HepG2 (cell line): ENCODE results near the gene SLC36A3. TPM values are rescaled to one million over a fixed set of nuclear protein-coding genes. Genes with fewer than 3 reads are reported as not detected.

Source experiments
- ATAC-seq: fragments of 200-7000 bp; cut with Tn5 transposase; 3 replicates; pipeline ENCODE4 v1.9.1; 2020; ENCODE audit warnings: mild to moderate bottlenecking, moderate library complexity
- BruUV-seq: library from RNA; stranded (reverse); fragments of 400-500 nt; replicated peaks from 2 replicates; lab custom pipeline; 2021; lab: Mats Ljungman, UMichigan
- CTCF ChIA-PET: fragments of 300-600 bp; formaldehyde crosslinking; extraction: SDS; loops from one replicate; lab custom pipeline; 2021; ENCODE audit warnings: low total read pairs, inconsistent platforms, low intra/inter-chr PET ratio; lab: Yijun Ruan, JAX
- POLR2A ChIA-PET: fragments of 350-600 bp; sonication (Branson Sonifier 250); formaldehyde crosslinking; loops from one replicate; lab custom pipeline; 2020; ENCODE audit warnings: antibody characterized with exemption, inconsistent platforms; lab: Yijun Ruan, JAX
- DNase-seq: peaks from one replicate; pipeline ENCODE4 v3.0.0-alpha.2; 2015; ENCODE audit warnings: low spot score
- FAIRE-seq: peaks from 3 replicates; lab custom pipeline; 2011; peaks lifted over from hg19 to GRCh38; lab: Jason Lieb, UNC
- H2AFZ ChIP-seq: one replicate; pipeline ENCODE4 v1.6.1; 2011; ENCODE audit warnings: low read length, inconsistent platforms
- H3K27ac ChIP-seq: fragments of 300-600 bp; 3 replicates; pipeline ENCODE4 v1.8.0; 2011; ENCODE audit warnings: mixed run types, mild to moderate bottlenecking, mixed read lengths, low read length, inconsistent platforms; ENCODE audit not compliant: insufficient read depth; ENCODE audit errors: extremely low read length
- H3K27me3 ChIP-seq, 2 experiments: fragments of 200-600 bp in 1 of 2; 2 replicates in 1 of 2; 3 replicates in 1 of 2; pipeline versions ENCODE4 v1.6.0 to v1.8.0; 2011; ENCODE audit warnings: low read length in 2 of 2, mild to moderate bottlenecking in 2 of 2, moderate library complexity in 2 of 2, inconsistent platforms in 1 of 2; ENCODE audit not compliant: insufficient read depth in 2 of 2, control insufficient read depth in 1 of 2
- H3K36me3 ChIP-seq, 2 experiments: fragments of 200-600 bp in 1 of 2; replicated peaks in 1 of 2; 2 replicates in 1 of 2; 3 replicates in 1 of 2; pipeline versions ENCODE4 v1.5.1 to v1.8.0; 2011; ENCODE audit warnings: low read length in 2 of 2, inconsistent platforms in 1 of 2; ENCODE audit not compliant: insufficient read depth in 2 of 2, control insufficient read depth in 1 of 2
- H3K4me1 ChIP-seq: 2 replicates; pipeline ENCODE4 v1.5.1; 2012; ENCODE audit warnings: low read length, inconsistent platforms; ENCODE audit not compliant: insufficient read depth
- H3K4me2 ChIP-seq: 2 replicates; pipeline ENCODE4 v1.6.0; 2011; ENCODE audit warnings: low read depth, low read length, inconsistent platforms
- H3K4me3 ChIP-seq, 3 experiments: fragments of 200-600 bp in 1 of 3; sonication (generic), shearing (Covaris generic) in 1 of 3; replicated peaks in 1 of 3; 2 replicates each; pipeline ENCODE4 v1.5.1; 2011 to 2016; ENCODE audit warnings: low read length in 3 of 3, inconsistent platforms in 2 of 3, low read depth in 2 of 3, mild to moderate bottlenecking in 2 of 3, control low read depth in 1 of 3, mixed read lengths in 1 of 3; ENCODE audit not compliant: insufficient read depth in 1 of 3
- H3K79me2 ChIP-seq: one replicate; pipeline ENCODE4 v1.6.1; 2011; ENCODE audit warnings: low read length, inconsistent platforms; ENCODE audit not compliant: insufficient read depth
- H3K9ac ChIP-seq: 2 replicates; pipeline ENCODE4 v1.6.0; 2011; ENCODE audit warnings: mild to moderate bottlenecking, low read depth, low read length, inconsistent platforms; ENCODE audit not compliant: insufficient read depth
- H3K9me3 ChIP-seq: 2 replicates; pipeline ENCODE4 v1.5.1; 2012; ENCODE audit warnings: mild to moderate bottlenecking, low read length
- H4K20me1 ChIP-seq: 2 replicates; pipeline ENCODE4 v1.6.0; 2011; ENCODE audit warnings: inconsistent platforms, mild to moderate bottlenecking, low read length, moderate library complexity; ENCODE audit not compliant: insufficient read depth
- DDIT3 ChIP-seq: sonication (generic); formaldehyde crosslinking; IDR thresholded peaks from 2 replicates; pipeline ENCODE4 v1.4.0; 2020; ENCODE audit warnings: mild to moderate bottlenecking, missing genetic modification reagents
- MTF2 ChIP-seq: sonication (generic); formaldehyde crosslinking; IDR thresholded peaks from 2 replicates; pipeline ENCODE4 v1.5.0; 2020; ENCODE audit warnings: missing genetic modification reagents, borderline replicate concordance
- SPEN ChIP-seq: sonication (generic); formaldehyde crosslinking; IDR thresholded peaks from 2 replicates; pipeline ENCODE4 v1.5.1; 2020; ENCODE audit warnings: low read depth, mild to moderate bottlenecking, missing genetic modification reagents
- ZNF512B ChIP-seq: sonication (generic); formaldehyde crosslinking; IDR thresholded peaks from 2 replicates; pipeline ENCODE4 v1.5.1; 2020; ENCODE audit warnings: missing genetic modification reagents, mild to moderate bottlenecking, borderline replicate concordance
- ZNF558 ChIP-seq: sonication (generic); formaldehyde crosslinking; IDR thresholded peaks from 2 replicates; pipeline ENCODE4 v1.9.0; 2022; ENCODE audit warnings: mild to moderate bottlenecking, missing genetic modification reagents, borderline replicate concordance
- WGBS: methylation state at CpG from one replicate; pipeline ENCODE4 v1.1.6; 2017; ENCODE audit warnings: low lambda C conversion rate; 5-methylcytosine and 5-hydroxymethylcytosine counted together
- in situ Hi-C: cut with HindIII; loops from 2 replicates; pipeline ENCODE4 v1.10.0; 2017; ENCODE audit warnings: low pct_unique_long_range_greater_than_20kb; ENCODE audit not compliant: extremely low pct_ligation_motif_present
- intact Hi-C: fragments of 100-400 bp; cut with micrococcal nuclease; formaldehyde crosslinking; loops from one replicate; pipeline ENCODE4 v1.10.0; 2022; ENCODE audit not compliant: unreplicated experiment
- polyA plus RNA-seq, 8 experiments: library from polyadenylated mRNA; depleted of rRNA in 3 of 8; stranded (reverse) in 7 of 8; unstranded in 1 of 8; fragments of >200 nt; fragmentation: Illumina TruSeq in 4 of 8; extraction: Trizol in 4 of 8; gene quantifications; 2 replicates each; pipeline versions ENCODE4 v1.2.1 to v1.2.3, GENCODE V29; 2011 to 2016; ENCODE audit warnings: low read depth in 4 of 8, missing spikeins in 1 of 8, mixed read lengths in 1 of 8; ENCODE audit not compliant: insufficient read depth in 1 of 8
- total RNA-seq, 5 experiments: library from RNA; depleted of rRNA; stranded (reverse); fragments of >200 nt; fragmentation: Illumina TruSeq; extraction: Trizol; gene quantifications; 2 replicates each; pipeline ENCODE4 v1.2.3, GENCODE V29; 2016; ENCODE audit warnings: low read depth in 1 of 5

SLC36A3 gene
- total and polyA plus RNA-seq, 2 of the 13 experiments (the other 11 are each of a cell fraction or from before 2014, with no cell fraction given): not detected

GRCh38 chr5:151283120-151283825 lies 20.3 kb downstream of the SLC36A3 start (continued):
- no peak for TF ChIP-seq ZNF512B

GRCh38 chr5:151281001-151281639 lies 22.4 kb downstream of the SLC36A3 start:
- no peaks in the 10 kb centered on the region for H3K9me3 ChIP-seq
- no peaks in the 10 kb centered on the region for H3K27me3 ChIP-seq
- ATAC-seq: no peak
- FAIRE-seq: no peak
- H3K4me3 ChIP-seq: no peak overlapping the region
- no peaks in the 10 kb centered on the region for H4K20me1 ChIP-seq
- DNase-seq: no peak
- H3K79me2 ChIP-seq: no peaks in the 10 kb centered on the region
- no peaks in the 10 kb centered on the region for H3K4me1 ChIP-seq
- no peak overlapping the region for H2AFZ ChIP-seq
- no peak overlapping the region for H3K4me2 ChIP-seq
- POLR2A ChIA-PET: no interaction called here
- WGBS: 61% methylated on average over 13 of the region's 13 CpGs
- no peaks in the 10 kb centered on the region for H3K36me3 ChIP-seq
- TF ChIP-seq DDIT3 (CRISPR knock-in tag) (no peak), MTF2 (CRISPR knock-in tag) (no peak), SPEN (CRISPR knock-in tag) (no peak), ZNF558 (CRISPR knock-in tag) (no peak)
- in situ Hi-C loops (no loop called here), intact Hi-C loops (no loop called here)
- no peak overlapping the region for H3K9ac ChIP-seq
- CTCF ChIA-PET: no interaction called here
- BruUV-seq: no TSS peak
- no peak overlapping the region for H3K27ac ChIP-seq
